HepG2 (cell line): ENCODE data around the gene FAM25A.

Experiments used
- EED ChIP-seq: sonication (generic); formaldehyde crosslinking; IDR thresholded peaks from 2 replicates; pipeline ENCODE4 v1.5.0; 2020; ENCODE audit warnings: mild to moderate bottlenecking, missing genetic modification reagents
- EZH2 ChIP-seq: conservative IDR thresholded peaks from 2 replicates; pipeline ENCODE4 v1.6.1; 2012; ENCODE audit warnings: mild to moderate bottlenecking, low read depth, low read length, moderate library complexity
- RBM39 ChIP-seq: fragments of 200-400 bp; formaldehyde crosslinking; IDR thresholded peaks from one replicate; pipeline ENCODE4 v1.6.1; 2018; ENCODE audit warnings: antibody characterized with exemption, mild to moderate bottlenecking, low read depth, low read length; ENCODE audit not compliant: poor library complexity, severe bottlenecking
- U2AF1 ChIP-seq: fragments of 200-400 bp; formaldehyde crosslinking; optimal IDR thresholded peaks from 2 replicates; pipeline ENCODE3; 2017; ENCODE audit warnings: mild to moderate bottlenecking, low read depth, low read length
- ZBTB40 ChIP-seq, 2 experiments: fragments of 450-650 bp in 1 of 2; sonication (generic) in 1 of 2; formaldehyde crosslinking in 1 of 2; IDR thresholded peaks; 2 replicates each; pipeline versions ENCODE4 v1.6.1 to v1.8.0; 2016 to 2022; ENCODE audit warnings: antibody characterized with exemption in 1 of 2, mild to moderate bottlenecking in 1 of 2, missing genetic modification reagents in 1 of 2

DNA sequence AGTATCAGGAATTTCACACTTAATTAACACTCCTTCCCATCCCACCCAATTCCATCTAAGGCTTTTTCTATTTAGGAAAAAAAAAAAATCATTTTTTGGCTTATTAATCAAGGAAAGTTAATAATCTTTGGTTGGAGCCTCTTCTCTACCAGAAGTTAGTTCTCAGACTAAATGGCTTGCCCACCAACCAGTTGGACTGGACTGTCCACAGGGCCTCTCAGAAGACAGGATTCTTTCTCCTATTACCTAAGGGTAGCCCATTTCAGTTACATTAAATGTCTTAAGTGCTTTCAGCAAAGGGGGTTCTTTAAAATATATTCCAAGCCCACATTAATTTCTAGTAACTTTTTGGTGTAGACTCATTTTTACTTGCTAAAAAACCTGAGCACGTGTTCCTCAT lies 39.3 kb downstream of the FAM25A start:
- no peak for TF ChIP-seq EZH2
- TF ChIP-seq EED (CRISPR knock-in tag) = no peak
- no peak for TF ChIP-seq ZBTB40 (IDR thresholded peaks at IDR 0.05)
- no peak for TF ChIP-seq ZBTB40 (CRISPR knock-in tag; IDR thresholded peaks at IDR 0.05)
- TF ChIP-seq U2AF1 = no peak
- TF ChIP-seq RBM39 = no peak
